H1 (cell line): ENCODE results near the gene RMRP. TPM values are rescaled to one million over a fixed set of nuclear protein-coding genes. Genes with fewer than 3 reads are reported as not detected.

ENCODE experiments used
- ASH2L ChIP-seq: fragments of 200-600, 300-600 bp; sonication (generic); IDR thresholded peaks from one replicate; pipeline ENCODE4 v1.7.1; 2017; ENCODE audit warnings: low read length
- BCL11A ChIP-seq, 2 experiments: IDR thresholded peaks; one replicate each; pipeline ENCODE4 v1.6.1; 2011; ENCODE audit warnings: low read depth in 2 of 2, low read length in 2 of 2, mild to moderate bottlenecking in 2 of 2
- CBX8 ChIP-seq: fragments of 300-800, 300-1000 bp; sonication (generic); IDR thresholded peaks from 2 replicates; pipeline ENCODE4 v1.7.1; 2016; ENCODE audit warnings: low read depth, low read length, borderline replicate concordance
- TBP ChIP-seq: IDR thresholded peaks from 2 replicates; pipeline ENCODE4 v1.6.1; 2011; ENCODE audit warnings: low read depth, low read length, improper control_type of control experiment
- TEAD4 ChIP-seq: IDR thresholded peaks from 2 replicates; pipeline ENCODE4 v1.6.1; 2012; ENCODE audit warnings: low read depth, low read length, inconsistent platforms, mixed read lengths
- ZNF274 ChIP-seq: IDR thresholded peaks from 2 replicates; pipeline ENCODE4 v1.7.0; 2012; ENCODE audit warnings: low read length, borderline replicate concordance; ENCODE audit errors: extremely low read depth
- microRNA-seq, 2 experiments: library from miRNA; unstranded; fragments of <30 nt; microRNA quantifications; one replicate each; pipeline versions ENCODE4 to v1.2.0, GENCODE V29; 2016 to 2020; ENCODE audit warnings: borderline microRNAs expressed in 2 of 2, borderline number of aligned reads in 2 of 2, borderline replicate concordance in 1 of 2
- polyA plus RNA-seq, 7 experiments: library from polyadenylated mRNA; depleted of rRNA in 3 of 7; stranded (reverse) in 5 of 7; unstranded in 2 of 7; fragments of >200 nt in 5 of 7; fragments of 200-250 nt in 2 of 7; gene quantifications; 1 replicate in 5 of 7; 2 replicates in 1 of 7; 4 replicates in 1 of 7; pipeline versions ENCODE4 v1.2.1 to v1.2.3, GENCODE V29; 2011 to 2013; ENCODE audit warnings: missing spikeins in 2 of 7, mixed read lengths in 2 of 7
- small RNA-seq: library from polyadenylated mRNA; stranded (forward); fragments of <200 nt; extraction: miRNeasy Mini kit (QIAGEN cat#:217004); gene quantifications from one replicate; pipeline ENCODE3, GENCODE V24; 2013; ENCODE audit not compliant: insufficient read depth
- total RNA-seq: library from RNA; stranded (reverse); fragmentation: NEBNext Ultra II Directional; extraction: Animal tissue kit (Norgen Biotek cat#: 25700); gene quantifications from 2 replicates; pipeline ENCODE4 v1.2.1, GENCODE V29; 2021

RMRP gene
- total and polyA plus RNA-seq, 2 of the 8 experiments (the other 6 are each of a cell fraction or from before 2014, with no cell fraction given), result 169 to 14,987 TPM

- TF ChIP-seq ZNF274, result no peak
- no peak for TF ChIP-seq BCL11A (IDR thresholded peaks at IDR 0.05; ENCODE audit: low read depth in 2 of 2, low read length in 2 of 2)
- TF ChIP-seq TEAD4, result no peak
- TF ChIP-seq TBP, result no peak
- TF ChIP-seq CBX8, result no peak
- no peak for TF ChIP-seq ASH2L
These were observed 49.6 kb downstream of the RMRP start (continued) for GRCh38 chr9:35608221-35608620.

Small RNA genes within 50 kb of the gene (microRNA-seq; reads per million reads assigned to microRNA genes)
- 0 to 0.41 reads per million in 2 experiments for gene MIR4667

Small RNA genes within 50 kb of the gene (small RNA-seq; reads per million reads assigned to genes)
- gene MIR4667 (1.0 reads per million), gene RMRP (not detected), gene RN7SL22P (not detected)

Other genes starting within 250 kb of the RMRP start
- 6.8 and 7.9 TPM in 2 replicates for gene RUSC2, start 167.9 kb downstream of the RMRP start, total RNA-seq
- gene RUSC2, start 167.9 kb downstream of the RMRP start, polyA plus RNA-seq (2011; rRNA removed), result 4.2 and 5.7 TPM in 2 replicates
- gene TESK1, start 52.8 kb downstream of the RMRP start, total RNA-seq, result 13.9 and 17.5 TPM in 2 replicates
- gene TESK1, start 52.8 kb downstream of the RMRP start, polyA plus RNA-seq (2011; rRNA removed), result 13.5 and 19.2 TPM in 2 replicates
- gene CD72, start 39.6 kb downstream of the RMRP start, total RNA-seq, result 4.0 and 4.5 TPM in 2 replicates
- gene CD72, start 39.6 kb downstream of the RMRP start, polyA plus RNA-seq (2011; rRNA removed), result 4.5 and 4.9 TPM in 2 replicates
- 7.8 and 8.2 TPM in 2 replicates for gene SIT1, start 7.1 kb downstream of the RMRP start, total RNA-seq
- 11.4 and 12.8 TPM in 2 replicates for gene SIT1, start 7.1 kb downstream of the RMRP start, polyA plus RNA-seq (2011; rRNA removed)
- 9.0 and 10.5 TPM in 2 replicates for gene CCDC107, start 273 bp upstream of the RMRP start, total RNA-seq
- 8.2 and 8.6 TPM in 2 replicates for gene CCDC107, start 273 bp upstream of the RMRP start, polyA plus RNA-seq (2011; rRNA removed)
- 17.5 and 18.6 TPM in 2 replicates for gene ARHGEF39, start 7.2 kb upstream of the RMRP start, total RNA-seq
- gene ARHGEF39, start 7.2 kb upstream of the RMRP start, polyA plus RNA-seq (2011; rRNA removed), result 15.9 and 18.7 TPM in 2 replicates
- gene CA9, start 15.9 kb upstream of the RMRP start, total RNA-seq, result 1.3 and 1.4 TPM in 2 replicates
- gene CA9, start 15.9 kb upstream of the RMRP start, polyA plus RNA-seq (2011; rRNA removed), result 1.8 and 2.4 TPM in 2 replicates
- gene TPM2, start 31.9 kb upstream of the RMRP start, total RNA-seq, result 181 and 197 TPM in 2 replicates
- 62.5 and 71.2 TPM in 2 replicates for gene TPM2, start 31.9 kb upstream of the RMRP start, polyA plus RNA-seq (2011; rRNA removed)
- gene TLN1, start 74.2 kb upstream of the RMRP start, total RNA-seq, result 87.9 and 90.1 TPM in 2 replicates
- gene TLN1, start 74.2 kb upstream of the RMRP start, polyA plus RNA-seq (2011; rRNA removed), result 28.1 and 42.4 TPM in 2 replicates
- gene CREB3, start 74.6 kb upstream of the RMRP start, total RNA-seq, result 24.4 and 26.5 TPM in 2 replicates
- gene CREB3, start 74.6 kb upstream of the RMRP start, polyA plus RNA-seq (2011; rRNA removed), result 25.7 and 29.1 TPM in 2 replicates
- 69.1 and 71.9 TPM in 2 replicates for gene GBA2, start 91.2 kb upstream of the RMRP start, total RNA-seq
- gene GBA2, start 91.2 kb upstream of the RMRP start, polyA plus RNA-seq (2011; rRNA removed), result 64.2 and 81.4 TPM in 2 replicates
- 21.8 and 22.7 TPM in 2 replicates for gene RGP1, start 91.3 kb upstream of the RMRP start, total RNA-seq
- 11.8 and 13.9 TPM in 2 replicates for gene RGP1, start 91.3 kb upstream of the RMRP start, polyA plus RNA-seq (2011; rRNA removed)
- not detected in 2 replicates for gene MSMP, start 96.3 kb upstream of the RMRP start, total RNA-seq
- 0.53 and 1.3 TPM in 2 replicates for gene MSMP, start 96.3 kb upstream of the RMRP start, polyA plus RNA-seq (2011; rRNA removed)
- 11.0 and 14.3 TPM in 2 replicates for gene NPR2, start 133.6 kb upstream of the RMRP start, total RNA-seq
- gene NPR2, start 133.6 kb upstream of the RMRP start, polyA plus RNA-seq (2011; rRNA removed), result 13.7 and 17.0 TPM in 2 replicates
- gene SPAG8, start 154.2 kb upstream of the RMRP start, total RNA-seq, result 0.37 and 0.55 TPM in 2 replicates
- gene SPAG8, start 154.2 kb upstream of the RMRP start, polyA plus RNA-seq (2011; rRNA removed), result 0.31 and 0.44 TPM in 2 replicates
- 32.1 and 34.8 TPM in 2 replicates for gene HINT2, start 157.0 kb upstream of the RMRP start, total RNA-seq
- gene HINT2, start 157.0 kb upstream of the RMRP start, polyA plus RNA-seq (2011; rRNA removed), result 51.2 and 62.1 TPM in 2 replicates
- not detected in 2 replicates for gene FAM221B, start 170.7 kb upstream of the RMRP start, total RNA-seq
- 0.03 TPM in 1 of 2 replicates, not detected in the other for gene FAM221B, start 170.7 kb upstream of the RMRP start, polyA plus RNA-seq (2011; rRNA removed)
- 5.7 and 7.5 TPM in 2 replicates for gene TMEM8B, start 171.2 kb upstream of the RMRP start, total RNA-seq
- gene TMEM8B, start 171.2 kb upstream of the RMRP start, polyA plus RNA-seq (2011; rRNA removed), result 10.4 and 12.2 TPM in 2 replicates
- not detected in 2 replicates for gene OR13J1, start 212.4 kb upstream of the RMRP start, total RNA-seq
- not detected in 2 replicates for gene OR13J1, start 212.4 kb upstream of the RMRP start, polyA plus RNA-seq (2011; rRNA removed)
- not detected in 2 replicates for gene HRCT1, start 248.2 kb upstream of the RMRP start, total RNA-seq
- not detected in 2 replicates for gene HRCT1, start 248.2 kb upstream of the RMRP start, polyA plus RNA-seq (2011; rRNA removed)